Measurements from ENCODE around the gene HCST.
"Not testable (repeated sequence)": the region's sequence is repeated elsewhere in the genome, so short reads cannot be mapped to it uniquely, and the experiment has no call there.

The HCST gene

DNA sequence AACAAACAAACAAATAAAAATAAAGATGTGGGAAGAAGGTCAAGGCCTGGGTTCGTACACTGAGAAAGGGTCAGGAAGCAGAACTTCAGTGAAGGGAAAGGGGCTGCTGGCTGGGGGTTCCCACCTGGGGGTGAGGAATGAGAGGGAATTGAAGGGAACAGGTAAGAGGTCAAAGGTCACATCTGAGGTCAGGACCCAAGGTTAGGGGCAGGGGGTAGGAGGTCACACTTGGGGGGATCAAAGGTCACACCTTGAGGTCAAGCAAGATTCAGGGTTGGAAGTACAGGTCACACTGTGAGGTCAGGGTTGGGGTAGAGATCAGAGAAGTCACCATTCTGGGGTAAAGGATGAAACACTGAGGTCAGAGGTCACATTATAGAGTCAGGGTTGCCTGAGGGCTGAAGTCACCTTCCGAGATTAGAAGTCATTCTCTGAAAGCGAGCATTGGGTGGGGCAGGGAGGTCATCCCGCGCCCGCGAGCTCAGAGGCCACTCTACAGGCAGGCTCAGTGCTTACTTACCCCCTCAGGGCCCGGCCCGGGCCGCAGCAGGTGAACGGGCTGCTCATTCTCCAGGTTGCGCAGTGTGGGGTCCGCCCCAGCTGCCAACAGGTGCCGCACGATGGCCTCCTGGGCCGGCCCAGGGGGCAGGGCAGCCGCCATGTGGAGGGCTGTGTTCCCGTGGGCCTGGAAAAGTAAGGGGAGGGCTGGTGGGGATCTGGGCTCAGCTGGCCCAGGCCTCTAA is 12.8 kb upstream of the HCST start:
- CTCF ChIA-PET: no interaction called here
- TF ChIP-seq ELF4 (IDR thresholded peaks at IDR 0.05): no peak
- no peak for TF ChIP-seq FOXK2 (IDR thresholded peaks at IDR 0.05)
- no peak for TF ChIP-seq HDGF (IDR thresholded peaks at IDR 0.05; ENCODE audit: borderline replicate concordance)
- no peak for TF ChIP-seq BHLHE40 (IDR thresholded peaks at IDR 0.05; ENCODE audit: borderline replicate concordance)
- TF ChIP-seq CTBP1 (IDR thresholded peaks at IDR 0.05; ENCODE audit: borderline replicate concordance): no peak
- TF ChIP-seq FOXM1 (IDR thresholded peaks at IDR 0.05; ENCODE audit: borderline replicate concordance): no peak
- POLR2A ChIA-PET: interaction anchor here (0.8 to 1.3 kb wide), 2 partner anchors 11 to 42 kb away, joined by 3 read pairs; no protein-coding TSS in a partner anchor
- DNase-seq (ENCODE audit: extremely low spot score): no peak

DNA sequence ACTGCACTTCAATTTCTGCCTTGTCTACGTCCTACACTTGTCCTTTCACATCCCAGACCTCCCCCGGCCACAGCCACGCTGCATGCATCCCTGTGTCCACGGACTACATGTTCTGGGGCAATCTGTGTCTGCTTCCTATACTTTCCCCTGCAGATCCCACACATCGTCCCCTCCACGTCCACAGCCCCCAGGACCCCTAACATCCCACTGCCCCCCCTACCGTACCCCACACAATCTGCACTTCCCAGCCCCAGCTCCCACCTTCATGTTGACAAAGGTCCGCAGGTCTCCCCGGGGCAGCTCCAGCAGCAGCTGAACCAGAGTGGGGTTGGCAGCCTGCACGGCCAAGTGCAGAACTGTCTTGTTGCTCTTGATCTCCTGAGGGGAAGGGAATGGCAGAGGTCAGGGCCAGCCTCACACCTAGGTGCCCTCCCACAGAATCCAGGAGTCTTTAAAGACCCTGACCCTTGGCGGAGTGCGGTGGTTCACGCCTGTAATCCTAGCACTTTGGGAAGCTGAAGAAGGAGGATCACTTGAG is 12.1 kb upstream of the HCST start:
- ChIA-PET POLR2A (interaction anchor here (0.8 to 1.3 kb wide), 2 partner anchors 11 to 41 kb away, joined by 3 read pairs; no protein-coding TSS in a partner anchor), CTCF (no interaction called here)
- no peak for TF ChIP-seq FOXM1 (IDR thresholded peaks at IDR 0.05; ENCODE audit: borderline replicate concordance)
- TF ChIP-seq BHLHE40 (IDR thresholded peaks at IDR 0.05; ENCODE audit: borderline replicate concordance): no peak
- no peak for TF ChIP-seq ELF4 (IDR thresholded peaks at IDR 0.05)
- no peak for TF ChIP-seq TARDBP (IDR thresholded peaks at IDR 0.05)
- TF ChIP-seq L3MBTL2 (conservative IDR thresholded peaks at IDR 0.05): no peak
- DNase-seq (ENCODE audit: extremely low spot score): no peak

DNA sequence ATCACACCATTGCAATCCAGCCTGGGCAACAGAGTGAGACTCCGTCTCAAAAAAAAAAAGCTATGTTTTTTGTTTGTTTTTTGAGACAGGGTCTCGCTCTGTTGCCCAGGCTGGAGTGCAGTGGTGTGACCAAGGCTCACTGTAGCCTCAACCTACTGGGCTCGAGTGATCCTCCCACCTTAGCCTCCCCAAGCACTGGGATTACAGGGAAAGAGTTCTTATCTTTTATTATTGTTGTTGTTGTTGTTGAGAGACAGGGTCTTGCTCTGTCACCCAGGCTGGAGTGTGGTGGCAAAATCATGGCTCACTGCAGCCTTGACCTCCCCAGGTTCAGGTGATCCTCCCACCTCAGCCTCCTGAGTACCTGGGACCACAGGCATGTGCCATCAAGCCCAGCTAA is 10.5 kb upstream of the HCST start:
- POLR2A ChIA-PET; DNase-seq (ENCODE audit: extremely low spot score): not testable (repeated sequence)
- CTCF ChIA-PET: interaction anchor here (0.6 kb wide), 1 partner anchor 29 kb away, joined by 3 read pairs; no protein-coding TSS in a partner anchor

DNA sequence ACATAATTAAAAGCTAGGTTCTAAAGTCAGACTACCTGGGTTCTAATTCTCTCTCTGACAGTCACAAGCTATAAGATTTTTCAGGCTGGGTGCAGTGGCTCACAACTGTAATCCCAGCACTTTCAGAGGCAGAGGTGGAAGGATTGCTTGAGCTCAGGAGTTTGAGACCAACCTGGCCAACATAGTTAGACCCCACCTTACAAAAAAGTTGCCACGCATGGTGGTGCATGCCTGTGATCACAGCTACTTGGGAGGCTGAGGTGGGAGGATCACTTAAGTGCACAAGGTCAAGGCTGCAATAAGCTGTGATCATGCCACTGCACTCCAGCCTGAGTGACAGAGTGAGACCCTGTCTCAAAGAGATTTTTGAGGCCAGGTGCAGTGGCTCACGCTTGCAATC is 8.0 kb upstream of the HCST start:
- DNase-seq (ENCODE audit: extremely low spot score): no peak
- ChIA-PET CTCF (interaction anchor here (0.6 kb wide), 1 partner anchor 37 kb away, joined by 3 read pairs; no protein-coding TSS in a partner anchor), POLR2A (no interaction called here)
- TF ChIP-seq LEF1 (IDR thresholded peaks at IDR 0.05; ENCODE audit: borderline replicate concordance): no peak
- no peak for TF ChIP-seq TARDBP (IDR thresholded peaks at IDR 0.05)
- no peak for TF ChIP-seq FOXK2 (IDR thresholded peaks at IDR 0.05)
- no peak for TF ChIP-seq SUZ12 (IDR thresholded peaks at IDR 0.05)
- no peak for TF ChIP-seq FOXM1 (IDR thresholded peaks at IDR 0.05; ENCODE audit: borderline replicate concordance)
- TF ChIP-seq SP1 (IDR thresholded peaks at IDR 0.05): no peak
- no peak for TF ChIP-seq ARNT (IDR thresholded peaks at IDR 0.05)
- no peak for TF ChIP-seq HDGF (IDR thresholded peaks at IDR 0.05; ENCODE audit: borderline replicate concordance)
- no peak for TF ChIP-seq PKNOX1 (IDR thresholded peaks at IDR 0.05)
- no peak for TF ChIP-seq CTBP1 (IDR thresholded peaks at IDR 0.05; ENCODE audit: borderline replicate concordance)
- TF ChIP-seq ELF4 (IDR thresholded peaks at IDR 0.05): no peak
- TF ChIP-seq BHLHE40 (IDR thresholded peaks at IDR 0.05; ENCODE audit: borderline replicate concordance): no peak

- POLR2A ChIA-PET: no interaction called here
- CTCF ChIA-PET: no interaction called here
- TF ChIP-seq BHLHE40 (IDR thresholded peaks at IDR 0.05; ENCODE audit: borderline replicate concordance) (no peak), SUZ12 (IDR thresholded peaks at IDR 0.05) (no peak)
- DNase-seq (ENCODE audit: extremely low spot score): no peak
Observed at GRCh38 chr19:35895911-35896642, 6.3 kb upstream of the HCST start.

DNA sequence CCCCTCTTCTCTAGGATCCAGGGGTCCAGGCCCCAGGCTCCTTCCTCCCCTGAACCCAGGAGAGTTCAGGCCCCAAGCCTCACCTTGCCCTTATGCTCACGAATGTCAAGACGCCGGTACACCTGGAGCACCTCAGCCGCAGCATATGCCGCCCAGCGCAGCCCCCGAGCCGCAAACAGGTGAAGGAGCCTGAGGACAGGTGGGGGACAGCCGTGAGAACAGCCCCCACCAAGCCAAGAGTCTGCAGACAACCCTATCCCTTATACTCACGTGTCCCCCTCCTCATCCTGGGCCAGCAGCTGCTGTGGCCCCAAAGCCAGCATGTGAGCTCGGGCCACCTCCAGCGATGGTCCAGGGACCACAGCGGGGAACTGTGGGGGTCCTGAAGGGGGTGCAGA is 5.7 kb upstream of the HCST start:
- ChIA-PET CTCF (interaction anchor here (0.6 kb wide), 1 partner anchor 13 kb away, joined by 3 read pairs; no protein-coding TSS in a partner anchor), POLR2A (no interaction called here)
- no peak for DNase-seq (ENCODE audit: extremely low spot score)
- TF ChIP-seq CTBP1 (IDR thresholded peaks at IDR 0.05; ENCODE audit: borderline replicate concordance): no peak
- TF ChIP-seq L3MBTL2 (conservative IDR thresholded peaks at IDR 0.05): no peak
- no peak for TF ChIP-seq LEF1 (IDR thresholded peaks at IDR 0.05; ENCODE audit: borderline replicate concordance)
- TF ChIP-seq HDGF (IDR thresholded peaks at IDR 0.05; ENCODE audit: borderline replicate concordance): no peak
- no peak for TF ChIP-seq ELF4 (IDR thresholded peaks at IDR 0.05)
- no peak for TF ChIP-seq FOXA1 (IDR thresholded peaks at IDR 0.05)
- TF ChIP-seq FOXM1 (IDR thresholded peaks at IDR 0.05; ENCODE audit: borderline replicate concordance): no peak
- no peak for TF ChIP-seq TARDBP (IDR thresholded peaks at IDR 0.05)
- no peak for TF ChIP-seq NFRKB (IDR thresholded peaks at IDR 0.05)
- no peak for TF ChIP-seq FOXK2 (IDR thresholded peaks at IDR 0.05)
- no peak for TF ChIP-seq ZNF384 (IDR thresholded peaks at IDR 0.05)

DNA sequence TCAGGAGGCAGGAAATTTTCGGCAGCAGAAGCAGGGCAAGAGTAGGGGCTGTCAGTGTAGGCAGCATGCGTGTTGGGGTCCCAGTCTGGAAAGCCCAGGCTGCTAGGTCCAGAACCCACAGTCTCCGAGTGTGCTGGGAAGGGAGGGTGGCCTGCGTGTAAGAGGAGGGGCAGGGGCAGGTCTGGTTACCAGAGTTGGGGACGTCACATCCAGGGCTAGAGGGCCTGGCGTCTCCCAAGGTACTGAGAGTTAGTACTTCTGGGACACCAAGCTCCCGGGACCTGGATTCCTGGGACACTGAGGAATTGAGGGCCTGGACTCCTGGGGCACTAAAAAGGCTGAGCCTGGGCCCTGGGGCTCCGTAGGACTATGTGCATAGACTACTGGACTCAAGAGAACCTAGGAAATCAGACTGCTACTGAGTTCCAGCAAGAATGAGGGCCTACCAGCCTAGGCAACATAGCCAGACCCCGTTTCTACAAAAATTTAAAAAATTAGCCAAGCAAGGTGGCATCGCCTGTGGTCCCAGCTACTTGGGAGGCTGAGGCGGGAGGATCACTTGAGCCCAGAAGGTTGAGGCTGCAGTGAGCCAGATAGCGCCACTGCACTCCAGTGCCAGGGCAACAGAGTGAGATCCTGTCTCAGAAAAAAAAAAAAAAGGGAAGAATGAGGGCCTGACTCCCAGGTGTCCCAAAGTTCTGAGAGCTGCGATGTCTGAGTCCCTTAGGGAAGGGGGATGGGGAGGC is 4.5 kb upstream of the HCST start:
- no peak for DNase-seq (ENCODE audit: extremely low spot score)
- POLR2A ChIA-PET: no interaction called here
- TF ChIP-seq ARNT (IDR thresholded peaks at IDR 0.05) (no peak), LEF1 (IDR thresholded peaks at IDR 0.05; ENCODE audit: borderline replicate concordance) (no peak), ZNF384 (IDR thresholded peaks at IDR 0.05) (no peak), SP1 (IDR thresholded peaks at IDR 0.05) (no peak), FOXM1 (IDR thresholded peaks at IDR 0.05; ENCODE audit: borderline replicate concordance) (no peak), FOXK2 (IDR thresholded peaks at IDR 0.05) (no peak)
- CTCF ChIA-PET: no interaction called here

Measured in HEK293T (cell line).